ENCODE measurements around the gene ZNF333. TPM values are rescaled to one million over a fixed set of nuclear protein-coding genes. Genes with fewer than 3 reads are reported as not detected.

Gene ZNF333
- total RNA-seq, 1 experiment from 2014 or later = 19.2 TPM

DNA sequence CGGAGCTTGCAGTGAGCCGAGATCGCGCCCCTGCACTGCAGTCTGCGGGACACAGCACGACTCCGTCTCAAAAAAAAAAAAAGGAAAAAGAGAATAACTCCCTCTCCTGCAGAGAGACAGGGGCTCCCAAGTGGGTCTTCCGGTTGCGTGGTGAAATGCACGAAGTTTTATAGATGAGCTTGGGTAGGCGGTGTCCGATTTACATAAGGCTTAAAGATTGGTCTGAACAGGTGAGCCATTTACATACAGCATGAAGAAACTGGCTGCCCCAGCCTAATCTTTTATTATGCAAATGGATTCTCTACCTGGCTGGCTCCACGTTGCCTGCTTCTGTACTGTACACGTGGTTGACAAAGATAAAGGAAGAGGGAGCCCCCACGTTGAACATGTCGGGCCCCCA is 69.0 kb downstream of the ZNF333 start:
- POLR2A ChIA-PET (ENCODE audit: low non-redundant PET) = no interaction called here
- Histone ChIP-seq H3K4me1 (ENCODE audit: insufficient read depth, low read length, poor library complexity, severe bottlenecking) (peaks cover 3% of the 10 kb centered on the region), H3K27ac (ENCODE audit: low read depth, low read length, poor library complexity, severe bottlenecking) (no peak overlapping the region), H3K27me3 (replicated peaks; ENCODE audit: insufficient read depth, low read depth, low read length, poor library complexity) (no peaks in the 10 kb centered on the region), H3K9me3 (ENCODE audit: low read depth, low read length, poor library complexity, severe bottlenecking) (no peaks in the 10 kb centered on the region), H3K4me3 (ENCODE audit: low read depth, low read length, poor library complexity, severe bottlenecking) (no peak overlapping the region), H3K36me3 (ENCODE audit: insufficient read depth, low read length, poor library complexity, severe bottlenecking) (no peaks in the 10 kb centered on the region)
- TF ChIP-seq, protein P1, sequence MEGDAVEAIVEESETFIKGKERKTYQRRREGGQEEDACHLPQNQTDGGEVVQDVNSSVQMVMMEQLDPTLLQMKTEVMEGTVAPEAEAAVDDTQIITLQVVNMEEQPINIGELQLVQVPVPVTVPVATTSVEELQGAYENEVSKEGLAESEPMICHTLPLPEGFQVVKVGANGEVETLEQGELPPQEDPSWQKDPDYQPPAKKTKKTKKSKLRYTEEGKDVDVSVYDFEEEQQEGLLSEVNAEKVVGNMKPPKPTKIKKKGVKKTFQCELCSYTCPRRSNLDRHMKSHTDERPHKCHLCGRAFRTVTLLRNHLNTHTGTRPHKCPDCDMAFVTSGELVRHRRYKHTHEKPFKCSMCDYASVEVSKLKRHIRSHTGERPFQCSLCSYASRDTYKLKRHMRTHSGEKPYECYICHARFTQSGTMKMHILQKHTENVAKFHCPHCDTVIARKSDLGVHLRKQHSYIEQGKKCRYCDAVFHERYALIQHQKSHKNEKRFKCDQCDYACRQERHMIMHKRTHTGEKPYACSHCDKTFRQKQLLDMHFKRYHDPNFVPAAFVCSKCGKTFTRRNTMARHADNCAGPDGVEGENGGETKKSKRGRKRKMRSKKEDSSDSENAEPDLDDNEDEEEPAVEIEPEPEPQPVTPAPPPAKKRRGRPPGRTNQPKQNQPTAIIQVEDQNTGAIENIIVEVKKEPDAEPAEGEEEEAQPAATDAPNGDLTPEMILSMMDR (conservative IDR thresholded peaks at IDR 0.05; ENCODE audit: low read depth, low read length) = no peak
- TF ChIP-seq EZH2 (IDR thresholded peaks at IDR 0.05; ENCODE audit: borderline replicate concordance, low read depth, low read length, poor library complexity, severe bottlenecking) = no peak
- intact Hi-C loops (cut with micrococcal nuclease; ENCODE audit: unreplicated experiment) = no loop called here
- peak; percentile 39 for DNase-seq (ENCODE audit: low spot score)
- CTCF ChIA-PET = interaction anchor here (0.6 kb wide), 2 partner anchors 366 to 1105 kb away, joined by 6 to 8 read pairs; no protein-coding TSS in a partner anchor
- no TSS peak for BruUV-seq (replicated peaks)

DNA sequence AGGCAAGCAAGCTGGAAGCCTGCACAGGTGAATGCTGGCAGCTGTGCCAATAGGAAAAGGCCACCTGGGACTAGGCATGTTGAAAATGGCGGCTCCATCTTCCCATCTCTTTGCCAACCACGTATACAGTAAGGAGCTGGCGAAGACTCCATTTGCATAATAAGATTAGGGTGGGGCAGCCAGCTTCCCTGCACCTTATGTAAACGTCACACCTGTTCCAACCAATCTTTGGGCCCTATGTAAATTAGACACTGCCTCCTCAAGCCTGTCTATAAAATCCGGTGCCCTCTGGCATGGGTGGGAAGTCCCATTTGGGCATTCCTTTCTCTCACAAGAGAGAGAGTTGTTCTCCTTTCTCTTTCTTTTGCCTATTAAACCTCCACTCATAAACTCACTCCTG is 71.8 kb downstream of the ZNF333 start:
- DNase-seq (ENCODE audit: low spot score) = no peak
- intact Hi-C loops (cut with micrococcal nuclease; ENCODE audit: unreplicated experiment) = no loop called here
- Histone ChIP-seq H3K4me1 (ENCODE audit: insufficient read depth, low read length, poor library complexity, severe bottlenecking) (peaks cover 3% of the 10 kb centered on the region), H3K27ac (ENCODE audit: low read depth, low read length, poor library complexity, severe bottlenecking) (no peak overlapping the region), H3K36me3 (ENCODE audit: insufficient read depth, low read length, poor library complexity, severe bottlenecking) (no peaks in the 10 kb centered on the region), H3K4me3 (ENCODE audit: low read depth, low read length, poor library complexity, severe bottlenecking) (no peak overlapping the region), H3K9me3 (ENCODE audit: low read depth, low read length, poor library complexity, severe bottlenecking) (no peaks in the 10 kb centered on the region), H3K27me3 (replicated peaks; ENCODE audit: insufficient read depth, low read depth, low read length, poor library complexity) (no peaks in the 10 kb centered on the region)
- no TSS peak for BruUV-seq (replicated peaks)
- no peak for TF ChIP-seq EZH2 (IDR thresholded peaks at IDR 0.05; ENCODE audit: borderline replicate concordance, low read depth, low read length, poor library complexity, severe bottlenecking)
- TF ChIP-seq, protein P1 (conservative IDR thresholded peaks at IDR 0.05; ENCODE audit: low read depth, low read length) = no peak
- ChIA-PET CTCF (no interaction called here), POLR2A (ENCODE audit: low non-redundant PET) (interaction anchor here (0.7 kb wide), 1 partner anchor 1378 kb away, joined by 4 read pairs; no protein-coding TSS in a partner anchor)

DNA sequence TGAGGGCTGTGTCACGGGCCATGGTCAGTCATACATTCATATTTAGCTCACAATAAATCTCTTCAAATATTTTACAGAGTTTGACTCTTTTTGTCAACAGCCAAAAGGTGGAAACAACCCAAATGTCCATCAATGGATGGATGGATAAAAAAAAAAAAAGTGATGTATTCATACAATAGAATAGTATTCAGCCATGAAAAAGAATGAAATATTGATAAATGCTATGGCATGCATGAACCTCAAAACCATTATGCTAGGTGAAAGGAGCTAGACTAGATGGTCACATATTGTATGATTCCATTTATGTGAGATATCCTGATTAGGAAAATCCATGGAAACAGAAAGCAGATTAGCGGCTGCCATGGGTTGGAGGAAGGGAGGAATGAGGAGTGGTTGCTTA is 72.3 kb downstream of the ZNF333 start:
- Histone ChIP-seq H3K27ac (ENCODE audit: low read depth, low read length, poor library complexity, severe bottlenecking) (no peak overlapping the region), H3K27me3 (replicated peaks; ENCODE audit: insufficient read depth, low read depth, low read length, poor library complexity) (no peaks in the 10 kb centered on the region), H3K9me3 (ENCODE audit: low read depth, low read length, poor library complexity, severe bottlenecking) (no peaks in the 10 kb centered on the region), H3K4me1 (ENCODE audit: insufficient read depth, low read length, poor library complexity, severe bottlenecking) (peaks cover 3% of the 10 kb centered on the region), H3K36me3 (ENCODE audit: insufficient read depth, low read length, poor library complexity, severe bottlenecking) (no peaks in the 10 kb centered on the region), H3K4me3 (ENCODE audit: low read depth, low read length, poor library complexity, severe bottlenecking) (no peak overlapping the region)
- intact Hi-C loops (cut with micrococcal nuclease; ENCODE audit: unreplicated experiment) = no loop called here
- ChIA-PET POLR2A (ENCODE audit: low non-redundant PET) (no interaction called here), CTCF (no interaction called here)
- TF ChIP-seq EZH2 (IDR thresholded peaks at IDR 0.05; ENCODE audit: borderline replicate concordance, low read depth, low read length, poor library complexity, severe bottlenecking) = no peak
- TF ChIP-seq, protein P1 (conservative IDR thresholded peaks at IDR 0.05; ENCODE audit: low read depth, low read length) = no peak
- BruUV-seq (replicated peaks) = no TSS peak
- DNase-seq (ENCODE audit: low spot score) = no peak
